ENCODE measurements around the gene PDIA3. TPM values are rescaled to one million over a fixed set of nuclear protein-coding genes. Genes with fewer than 3 reads are reported as not detected.
A peak's percentile ranks its signal among the peaks of the same experiment; 100 is the strongest.

PDIA3 gene
- total RNA-seq, 3 donors from 2014 or later (not counting 1 experiment from before 2014, with no cell fraction given): 295 to 334 (median 312) TPM

DNA sequence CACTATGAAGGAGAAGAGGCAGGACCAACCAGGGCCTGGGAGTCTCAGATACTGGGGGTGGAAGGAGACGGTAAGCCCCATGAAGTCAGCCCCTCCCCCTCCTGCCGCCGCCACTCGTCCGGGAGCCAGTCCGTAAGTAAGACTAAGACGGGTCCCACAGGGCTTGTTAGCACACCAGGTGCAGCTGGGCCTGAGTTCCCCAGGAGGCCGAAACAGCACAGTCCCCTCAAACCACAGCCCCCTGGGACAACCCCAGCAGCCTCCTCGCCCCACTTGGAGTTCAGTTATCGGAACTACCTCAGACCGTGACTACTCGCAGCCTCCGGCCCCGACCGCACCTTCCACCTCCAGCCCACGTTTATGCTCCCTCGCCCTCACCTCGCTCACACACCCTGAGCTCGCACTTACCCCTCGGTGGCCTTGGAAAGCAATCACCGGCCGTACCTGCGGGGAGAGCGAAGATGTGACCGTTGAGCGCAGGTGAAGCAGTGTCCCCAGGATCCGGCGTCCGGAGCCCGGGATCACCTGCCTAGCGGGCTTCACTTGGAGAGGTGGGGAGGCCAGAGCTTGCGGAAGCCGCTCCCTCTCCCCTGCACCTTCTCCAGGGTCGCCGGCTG is 30.0 kb downstream of the PDIA3 start:
- Mint-ChIP-seq H3K4me1 (peaks cover 12 to 22% of the 10 kb centered on the region in 2 donors), H3K4me3 (peak overlapping the region; percentile 94), H3K27me3 (ENCODE audit: low read depth in 2 of 2) (no peaks in the 10 kb centered on the region), H3K9me3 (no peaks in the 10 kb centered on the region), H3K36me3 (peaks cover 10% of the 10 kb centered on the region), H3K27ac (peak overlapping the region; percentile 85 to 92)
- Histone ChIP-seq H3K36me3 (ENCODE audit: control insufficient read depth, insufficient read depth, low read length) (peaks cover 22% of the 10 kb centered on the region), H3K27ac (ENCODE audit: low read length) (peak overlapping the region; percentile 28), H3K9me3 (ENCODE audit: control insufficient read depth, insufficient read depth, low read length) (no peaks in the 10 kb centered on the region), H3K27me3 (ENCODE audit: control insufficient read depth, insufficient read depth, low read length) (no peaks in the 10 kb centered on the region), H3K4me3 (ENCODE audit: low read length) (peak overlapping the region; percentile 48), H3K4me1 (ENCODE audit: control insufficient read depth, insufficient read depth, low read length) (peaks cover 22% of the 10 kb centered on the region)
- TF ChIP-seq, protein P1, sequence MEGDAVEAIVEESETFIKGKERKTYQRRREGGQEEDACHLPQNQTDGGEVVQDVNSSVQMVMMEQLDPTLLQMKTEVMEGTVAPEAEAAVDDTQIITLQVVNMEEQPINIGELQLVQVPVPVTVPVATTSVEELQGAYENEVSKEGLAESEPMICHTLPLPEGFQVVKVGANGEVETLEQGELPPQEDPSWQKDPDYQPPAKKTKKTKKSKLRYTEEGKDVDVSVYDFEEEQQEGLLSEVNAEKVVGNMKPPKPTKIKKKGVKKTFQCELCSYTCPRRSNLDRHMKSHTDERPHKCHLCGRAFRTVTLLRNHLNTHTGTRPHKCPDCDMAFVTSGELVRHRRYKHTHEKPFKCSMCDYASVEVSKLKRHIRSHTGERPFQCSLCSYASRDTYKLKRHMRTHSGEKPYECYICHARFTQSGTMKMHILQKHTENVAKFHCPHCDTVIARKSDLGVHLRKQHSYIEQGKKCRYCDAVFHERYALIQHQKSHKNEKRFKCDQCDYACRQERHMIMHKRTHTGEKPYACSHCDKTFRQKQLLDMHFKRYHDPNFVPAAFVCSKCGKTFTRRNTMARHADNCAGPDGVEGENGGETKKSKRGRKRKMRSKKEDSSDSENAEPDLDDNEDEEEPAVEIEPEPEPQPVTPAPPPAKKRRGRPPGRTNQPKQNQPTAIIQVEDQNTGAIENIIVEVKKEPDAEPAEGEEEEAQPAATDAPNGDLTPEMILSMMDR (IDR thresholded peaks at IDR 0.05): no peak
- DNase-seq: peak in 1 of 2 donors; percentile 42
- 54% methylated on average over 35 of the region's 35 CpGs for WGBS (ENCODE audit: insufficient coverage)
- no peak for ATAC-seq
- intact Hi-C loops (cut with micrococcal nuclease): no loop called here

DNA sequence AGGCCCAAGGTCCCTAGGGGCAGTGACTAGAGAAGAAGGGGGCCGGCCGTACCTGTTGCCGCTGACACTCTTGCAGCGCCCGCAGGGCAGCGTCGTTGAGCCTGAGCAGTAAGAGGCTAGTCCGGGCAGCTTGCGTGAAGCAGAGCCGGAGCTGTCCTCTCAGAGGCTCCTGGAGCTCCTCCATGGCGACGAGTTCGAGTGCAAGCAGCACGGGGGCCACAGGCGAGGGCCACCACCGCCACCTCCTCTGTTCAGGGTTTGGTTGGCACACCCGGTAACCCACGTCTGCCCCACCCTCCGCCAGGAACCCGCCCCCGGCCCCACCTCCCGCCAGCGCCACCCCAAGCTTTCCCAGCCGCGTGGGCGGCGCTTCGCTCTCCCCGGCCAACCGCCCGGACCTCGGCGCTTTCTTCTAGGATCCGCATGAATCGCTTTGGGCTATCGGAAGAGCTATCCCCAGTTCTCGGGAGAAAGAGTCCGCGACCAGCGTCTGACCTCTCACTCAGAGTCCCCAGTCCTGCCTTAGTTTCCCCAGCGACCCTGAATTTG is 30.6 kb downstream of the PDIA3 start, which contains the start of gene ELL3:
Gene ELL3 (minus strand): TSS at position 249 of the 549 bp plus-strand sequence. CDS start 65 bp downstream, at position 184.
- peaks cover 17% of the 10 kb centered on the region for H3K36me3 ChIP-seq (ENCODE audit: control insufficient read depth, insufficient read depth, low read length)
- WGBS (ENCODE audit: insufficient coverage): 2% methylated on average over 41 of the region's 41 CpGs
- intact Hi-C loops (cut with micrococcal nuclease): loop anchor here (1.0 kb wide), 1 partner anchor 16 kb away; the partner anchor contains the start of gene SERF2
- H3K9me3 ChIP-seq (ENCODE audit: control insufficient read depth, insufficient read depth, low read length): no peaks in the 10 kb centered on the region
- H3K27me3 ChIP-seq (ENCODE audit: control insufficient read depth, insufficient read depth, low read length): no peaks in the 10 kb centered on the region
- Mint-ChIP-seq H3K9me3 (no peaks in the 10 kb centered on the region), H3K27me3 (ENCODE audit: low read depth in 2 of 2) (no peaks in the 10 kb centered on the region), H3K4me3 (peak within 1 kb of the TSS; percentile 94), H3K27ac (peak within 1 kb of the TSS; percentile 85 to 92), H3K4me1 (peaks cover 12 to 22% of the 10 kb centered on the region in 2 donors), H3K36me3 (peaks cover 6% of the 10 kb centered on the region)
- ATAC-seq: peak; percentile 68 to 82 (median 70)
- peaks cover 22% of the 10 kb centered on the region for H3K4me1 ChIP-seq (ENCODE audit: control insufficient read depth, insufficient read depth, low read length)
- H3K27ac ChIP-seq (ENCODE audit: low read length): peak within 1 kb of the TSS; percentile 28
- TF ChIP-seq, protein P1 (IDR thresholded peaks at IDR 0.05): no peak
- DNase-seq: peak in 1 of 2 donors; percentile 89
- peak within 1 kb of the TSS; percentile 48 for H3K4me3 ChIP-seq (ENCODE audit: low read length)

DNA sequence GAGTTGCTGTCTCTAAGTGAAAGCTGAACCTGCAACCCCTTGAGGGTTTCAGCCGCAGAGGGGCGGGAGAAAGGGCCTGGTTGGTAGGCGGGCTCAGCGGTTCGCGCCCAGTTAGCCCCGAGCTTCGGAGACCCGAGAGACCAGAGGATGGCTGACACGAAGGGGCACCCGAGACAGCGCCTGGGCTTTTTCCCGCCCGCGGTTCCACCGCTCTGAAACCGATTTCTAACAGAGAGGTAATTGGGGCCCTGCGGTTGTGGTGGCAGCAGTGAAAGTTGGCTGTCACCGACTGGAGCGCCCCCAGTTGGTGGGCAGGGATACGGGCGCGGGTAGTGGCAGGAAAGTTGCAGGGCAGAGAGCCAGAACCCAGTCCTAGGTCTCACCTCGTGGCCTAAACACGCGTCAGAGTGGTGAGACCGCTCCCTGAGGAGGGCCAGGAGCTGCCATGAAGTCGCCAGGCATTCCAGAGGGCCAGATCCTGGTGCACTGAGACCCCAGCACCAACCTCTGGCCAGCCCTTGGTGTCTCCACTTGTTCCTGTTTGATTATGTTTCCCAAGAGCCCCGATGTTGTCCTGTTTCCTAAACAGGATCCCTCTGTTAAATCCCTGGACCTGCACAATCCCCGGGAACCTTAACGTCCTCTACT is 31.2 kb downstream of the PDIA3 start:
- intact Hi-C loops (cut with micrococcal nuclease): loop anchor here (1.0 kb wide), 1 partner anchor 15 kb away; the partner anchor contains the start of gene SERF2
- peak overlapping the region; percentile 28 for H3K27ac ChIP-seq (ENCODE audit: low read length)
- TF ChIP-seq, protein P1 (IDR thresholded peaks at IDR 0.05): peak; percentile 66
- peaks cover under 1% of the 10 kb centered on the region for H3K36me3 Mint-ChIP-seq
- H3K27ac Mint-ChIP-seq: peak overlapping the region; percentile 85 to 92
- no peaks in the 10 kb centered on the region for H3K9me3 ChIP-seq (ENCODE audit: control insufficient read depth, insufficient read depth, low read length)
- peak overlapping the region; percentile 94 for H3K4me3 Mint-ChIP-seq
- no peaks in the 10 kb centered on the region for H3K27me3 ChIP-seq (ENCODE audit: control insufficient read depth, insufficient read depth, low read length)
- H3K36me3 ChIP-seq (ENCODE audit: control insufficient read depth, insufficient read depth, low read length): peaks cover 11% of the 10 kb centered on the region
- H3K27me3 Mint-ChIP-seq (ENCODE audit: low read depth in 2 of 2): no peaks in the 10 kb centered on the region
- peak overlapping the region; percentile 48 for H3K4me3 ChIP-seq (ENCODE audit: low read length)
- WGBS (ENCODE audit: insufficient coverage): 2% methylated on average over 31 of the region's 31 CpGs
- H3K4me1 Mint-ChIP-seq: peaks cover 12 to 22% of the 10 kb centered on the region in 2 donors
- peaks cover 22% of the 10 kb centered on the region for H3K4me1 ChIP-seq (ENCODE audit: control insufficient read depth, insufficient read depth, low read length)
- peak; percentile 77 to 85 (median 82) for ATAC-seq
- no peaks in the 10 kb centered on the region for H3K9me3 Mint-ChIP-seq
- DNase-seq: peak; percentile 83 to 93

Measured in natural killer cell (primary cell).